GM12873 (cell line): ENCODE data around the gene DIRAS1.

Experiments used
- CTCF ChIP-seq: IDR thresholded peaks from 2 replicates; pipeline ENCODE4 v1.5.1; 2012; ENCODE audit warnings: low read depth, mild to moderate bottlenecking, moderate library complexity, low read length, control low read depth; ENCODE audit not compliant: insufficient read depth; ENCODE audit errors: missing control alignments

DIRAS1 gene

DNA sequence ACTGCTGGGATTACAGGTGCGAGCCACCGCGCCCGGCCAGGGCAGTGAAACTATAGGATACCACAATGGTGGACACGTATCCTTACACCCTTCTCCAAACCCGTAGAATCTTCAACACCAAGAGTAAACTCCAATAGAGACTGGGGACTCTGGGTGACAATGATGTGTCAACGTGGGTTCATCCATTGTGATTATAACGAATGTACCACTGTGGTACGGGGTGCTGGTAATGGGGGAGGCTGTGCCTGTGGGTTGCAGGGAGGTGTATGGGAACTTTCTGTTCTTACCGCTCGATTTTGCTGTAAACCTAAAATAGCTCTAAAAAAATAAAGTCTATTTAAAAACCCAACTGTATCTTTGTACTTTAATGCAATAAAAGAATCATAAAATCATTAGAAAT is 30.3 kb downstream of the DIRAS1 start:
- TF ChIP-seq CTCF = no peak

- TF ChIP-seq CTCF = no peak
Observed at GRCh38 chr19:2686360-2686759, 34.8 kb downstream of the DIRAS1 start.

- no peak for TF ChIP-seq CTCF
Observed at GRCh38 chr19:2685204-2685704, 35.9 kb downstream of the DIRAS1 start.

DNA sequence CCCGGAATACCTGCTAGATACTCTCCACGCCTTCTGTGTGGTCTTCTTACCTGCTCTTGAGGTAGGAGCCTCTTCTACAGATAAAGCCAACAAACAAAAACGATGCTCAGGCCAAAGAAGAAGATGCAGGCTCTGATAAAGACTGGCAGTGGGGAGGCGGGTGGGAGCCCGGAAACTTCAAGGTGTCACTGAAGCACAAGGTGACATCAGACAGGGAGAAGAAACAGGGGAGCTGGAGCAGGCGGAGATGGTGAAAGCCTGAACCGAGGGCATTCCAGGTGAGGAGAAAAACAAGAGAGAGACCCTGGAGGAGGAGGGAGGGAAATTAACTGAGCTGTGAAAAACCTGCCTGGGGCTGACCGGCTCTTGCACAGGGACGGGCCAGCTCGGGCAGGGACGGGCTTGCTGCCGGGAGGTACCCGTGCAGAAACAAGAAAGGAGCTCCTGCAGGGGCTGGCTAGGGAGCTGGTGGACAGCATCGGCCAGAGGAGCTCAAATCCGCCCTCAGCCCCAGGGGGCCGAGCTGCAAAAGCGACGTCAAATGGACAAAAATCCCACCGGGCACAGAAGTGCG is 37.7 kb downstream of the DIRAS1 start:
- no peak for TF ChIP-seq CTCF

DNA sequence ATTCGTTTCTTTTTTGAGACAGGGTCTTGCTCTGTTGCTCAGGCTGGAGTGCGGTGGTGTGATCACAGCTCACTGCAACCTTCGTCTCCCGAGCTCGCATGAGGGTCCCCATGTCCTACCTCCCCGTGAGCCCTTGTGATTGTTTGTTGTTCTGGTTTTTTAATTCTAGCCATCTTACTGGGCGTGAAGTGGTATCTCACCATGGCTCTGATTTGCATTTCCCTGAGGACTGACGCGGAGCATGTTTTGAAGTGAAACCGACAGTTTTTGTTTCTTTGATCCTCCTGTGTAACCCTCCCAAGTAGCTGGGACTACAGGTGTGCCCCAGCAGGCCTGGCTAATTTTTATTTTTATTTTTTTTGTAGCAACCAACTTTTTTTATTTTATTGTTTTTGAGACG is 40.4 kb downstream of the DIRAS1 start:
- no peak for TF ChIP-seq CTCF

GRCh38 chr19:2679439-2679838 is 41.7 kb downstream of the DIRAS1 start:
- no peak for TF ChIP-seq CTCF

GRCh38 chr19:2678044-2678671 is 43.0 kb downstream of the DIRAS1 start:
- TF ChIP-seq CTCF = no peak
